NCI-H2171 (cell line): ENCODE data around the gene GNG13.
"Not testable (repeated sequence)": the region's sequence is repeated elsewhere in the genome, so short reads cannot be mapped to it uniquely, and the experiment has no call there.

Source experiments
- DNase-seq: peaks from one replicate; lab custom pipeline; 2025; lab: John Stamatoyannopoulos, UW

GNG13 gene

GRCh38 chr16:761625-762513 lies 38.7 kb downstream of the GNG13 start:
- DNase-seq = no peak

DNA sequence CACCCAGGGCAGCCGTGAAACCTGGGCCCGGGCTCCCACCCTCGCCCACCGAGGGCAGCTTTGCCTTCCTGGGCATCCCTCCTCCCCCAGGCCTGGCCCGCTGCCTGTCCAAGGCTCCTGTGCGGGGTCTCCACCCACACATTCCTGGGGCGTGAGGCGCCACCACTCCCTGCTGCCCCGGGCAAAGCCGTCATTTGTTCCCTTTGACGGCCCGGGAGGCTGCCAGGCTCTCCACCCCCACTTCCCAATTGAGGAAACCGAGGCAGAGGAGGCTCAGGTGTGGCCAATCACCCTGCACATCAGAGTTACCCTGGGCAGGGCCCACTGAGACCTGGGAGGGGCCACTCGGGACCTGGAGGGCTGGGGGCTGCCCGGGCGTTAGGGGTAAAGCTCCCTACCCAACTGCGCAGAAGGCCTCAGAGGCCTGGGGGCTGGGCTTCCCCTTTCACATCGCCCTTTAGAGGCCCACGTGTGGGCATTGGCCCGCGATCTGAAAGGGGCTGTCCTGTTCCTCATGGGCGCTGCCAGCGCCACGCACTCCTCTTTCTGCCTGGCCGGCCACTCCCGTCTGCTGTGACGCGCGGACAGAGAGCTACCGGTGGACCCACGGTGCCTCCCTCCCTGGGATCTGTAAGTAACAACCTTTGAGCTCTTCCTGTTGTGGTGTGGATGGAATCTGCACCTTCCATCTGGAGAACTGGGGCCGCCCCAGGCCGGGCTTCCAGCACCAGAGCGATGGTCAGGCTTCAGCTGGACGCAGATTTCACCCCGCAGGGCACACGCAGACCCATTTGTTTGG lies 39.8 kb downstream of the GNG13 start, which contains the start of gene MSLN:
Gene MSLN, plus strand, starts transcription at position 190 of the 799 bp plus-strand sequence. CDS start 1,947 bp downstream, outside the sequence.
- no peak for DNase-seq

DNA sequence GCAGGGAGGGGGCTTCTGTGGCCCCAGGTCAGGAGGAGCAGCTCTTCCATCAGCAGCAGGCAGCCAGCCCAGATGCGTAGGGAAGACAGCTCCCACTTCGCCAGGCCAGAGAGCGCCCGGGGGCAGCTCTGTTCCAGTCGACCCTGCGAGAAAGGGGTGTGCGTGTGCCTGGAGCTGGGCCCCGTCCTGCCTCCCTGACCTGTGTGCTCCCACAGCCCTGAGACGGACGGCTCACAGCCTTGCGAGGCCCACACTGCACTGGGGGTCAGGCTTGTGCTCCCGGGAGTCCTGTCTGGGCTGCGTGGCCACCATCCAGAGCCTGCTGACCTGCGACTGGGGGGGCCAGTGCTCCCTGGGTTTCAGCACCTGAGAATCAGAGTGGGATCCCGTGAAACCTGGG lies 40.5 kb downstream of the GNG13 start:
- no peak for DNase-seq

GRCh38 chr16:759110-759910 lies 41.2 kb downstream of the GNG13 start:
- DNase-seq = no peak

- DNase-seq = no peak
These were observed 44.1 kb downstream of the GNG13 start for GRCh38 chr16:756428-756827.

DNA sequence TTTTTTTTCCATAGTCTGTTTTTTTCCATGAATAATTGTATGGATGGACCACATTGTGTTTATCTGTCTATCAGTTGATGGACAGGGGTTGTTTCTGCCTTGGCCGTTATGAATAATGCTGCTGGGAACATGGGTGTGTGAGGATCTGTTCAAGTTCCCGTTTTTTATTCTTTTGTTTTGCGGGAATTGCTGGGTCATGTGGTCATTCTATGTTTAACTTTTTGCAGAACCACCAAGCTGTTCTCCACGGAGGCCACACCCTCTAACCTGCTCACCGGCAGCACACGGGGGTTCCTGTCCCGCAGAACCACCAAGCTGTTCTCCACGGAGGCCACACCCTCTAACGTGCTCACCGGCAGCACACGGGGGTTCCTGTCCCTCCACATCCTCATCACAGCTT lies 45.9 kb downstream of the GNG13 start:
- DNase-seq = no peak

GRCh38 chr16:754121-754607 lies 46.4 kb downstream of the GNG13 start:
- DNase-seq = not testable (repeated sequence)

GRCh38 chr16:752007-752312 lies 48.6 kb downstream of the GNG13 start:
- DNase-seq = no peak

GRCh38 chr16:751152-752006 lies 49.2 kb downstream of the GNG13 start:
- no peak for DNase-seq

DNA sequence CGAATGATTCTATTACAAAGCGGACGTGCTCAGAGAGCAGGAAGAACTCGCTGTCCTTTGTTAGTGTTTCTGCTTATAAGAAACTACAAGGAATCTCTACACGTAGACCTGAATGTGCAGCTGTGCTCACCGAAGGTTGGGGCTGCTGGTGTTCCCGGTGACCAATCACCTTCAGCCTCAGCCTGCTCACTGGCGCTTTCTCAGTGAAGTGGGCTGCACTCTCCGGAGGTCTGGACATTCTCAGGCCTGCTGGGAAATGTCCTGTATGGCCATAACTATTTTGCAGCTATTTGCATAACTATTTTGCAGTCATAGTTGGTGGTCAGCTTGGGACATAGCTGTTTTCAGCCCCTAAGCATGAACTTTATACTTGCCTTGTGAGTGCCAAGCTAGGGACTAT lies 50.0 kb downstream of the GNG13 start:
- no peak for DNase-seq

- no peak for DNase-seq
These were observed 51.5 kb downstream of the GNG13 start for GRCh38 chr16:749010-749409.
